Stimulated activated memory B cell treated with anti-CD40 and anti-IgM and Interleukin-4, amounts not matched to agents 10 μg/mL and 1 μg/mL and 100 μg/mL, for 72 hours (primary cell): ENCODE measurements around the gene TGFBR3.

ENCODE experiments used
- ATAC-seq: fragments of 150-1000 bp; cut with Tn5 transposase; 2 replicates; pipeline ENCODE4 v1.10.0; 2021
- H3K27ac Mint-ChIP-seq: one replicate; pipeline ENCODE4 v1.8.0; 2022; ENCODE audit warnings: mild to moderate bottlenecking, mixed read lengths
- H3K27me3 Mint-ChIP-seq: one replicate; pipeline ENCODE4 v1.8.0; 2022; ENCODE audit warnings: mixed read lengths
- H3K36me3 Mint-ChIP-seq: one replicate; pipeline ENCODE4 v1.8.0; 2022; ENCODE audit warnings: mixed read lengths
- H3K4me1 Mint-ChIP-seq: one replicate; pipeline ENCODE4 v1.8.0; 2022; ENCODE audit warnings: mixed read lengths
- H3K4me3 Mint-ChIP-seq: one replicate; pipeline ENCODE4 v1.8.0; 2022; ENCODE audit warnings: mild to moderate bottlenecking, moderate library complexity, mixed read lengths
- H3K9me3 Mint-ChIP-seq: one replicate; pipeline ENCODE4 v1.8.0; 2022; ENCODE audit warnings: mixed read lengths

The TGFBR3 gene

DNA sequence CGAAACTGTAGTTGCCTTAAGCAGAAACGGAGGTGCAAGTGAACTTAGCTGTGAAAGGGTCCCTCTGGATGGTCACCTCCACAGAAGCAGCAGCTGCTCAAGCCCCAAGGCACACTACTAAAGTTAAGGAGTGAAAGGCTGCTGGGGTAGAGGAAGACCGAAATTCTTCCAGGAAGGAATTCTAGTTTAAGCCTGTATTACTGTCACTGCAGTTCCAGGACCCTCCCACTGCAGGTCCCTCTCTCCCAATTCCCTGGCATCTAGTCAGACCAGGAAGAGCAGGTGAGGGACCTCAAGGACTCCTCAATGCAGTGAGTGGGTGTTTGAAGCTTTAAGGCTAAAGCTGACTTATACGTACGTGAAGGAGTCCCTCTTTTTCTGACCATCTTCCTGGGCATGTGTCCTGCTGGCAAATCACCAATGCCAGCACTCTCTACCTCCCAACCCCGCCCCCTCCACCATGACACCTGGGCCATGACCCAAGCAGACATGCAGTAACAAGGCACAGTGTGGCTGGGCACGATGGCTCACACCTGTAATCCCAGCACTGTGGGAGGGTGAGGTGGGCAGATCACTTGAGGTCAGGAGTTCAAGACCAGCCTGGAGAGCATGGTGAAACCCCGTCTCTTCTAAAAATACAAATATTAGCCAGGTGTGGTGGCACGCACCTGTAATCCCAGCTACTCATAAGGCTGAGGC, 57.2 kb downstream of the TGFBR3 start:
- Mint-ChIP-seq H3K36me3 (no peaks in the 10 kb centered on the region), H3K27ac (no peak overlapping the region), H3K4me1 (no peaks in the 10 kb centered on the region), H3K9me3 (no peaks in the 10 kb centered on the region), H3K27me3 (no peaks in the 10 kb centered on the region), H3K4me3 (no peak overlapping the region)
- no peak for ATAC-seq

DNA sequence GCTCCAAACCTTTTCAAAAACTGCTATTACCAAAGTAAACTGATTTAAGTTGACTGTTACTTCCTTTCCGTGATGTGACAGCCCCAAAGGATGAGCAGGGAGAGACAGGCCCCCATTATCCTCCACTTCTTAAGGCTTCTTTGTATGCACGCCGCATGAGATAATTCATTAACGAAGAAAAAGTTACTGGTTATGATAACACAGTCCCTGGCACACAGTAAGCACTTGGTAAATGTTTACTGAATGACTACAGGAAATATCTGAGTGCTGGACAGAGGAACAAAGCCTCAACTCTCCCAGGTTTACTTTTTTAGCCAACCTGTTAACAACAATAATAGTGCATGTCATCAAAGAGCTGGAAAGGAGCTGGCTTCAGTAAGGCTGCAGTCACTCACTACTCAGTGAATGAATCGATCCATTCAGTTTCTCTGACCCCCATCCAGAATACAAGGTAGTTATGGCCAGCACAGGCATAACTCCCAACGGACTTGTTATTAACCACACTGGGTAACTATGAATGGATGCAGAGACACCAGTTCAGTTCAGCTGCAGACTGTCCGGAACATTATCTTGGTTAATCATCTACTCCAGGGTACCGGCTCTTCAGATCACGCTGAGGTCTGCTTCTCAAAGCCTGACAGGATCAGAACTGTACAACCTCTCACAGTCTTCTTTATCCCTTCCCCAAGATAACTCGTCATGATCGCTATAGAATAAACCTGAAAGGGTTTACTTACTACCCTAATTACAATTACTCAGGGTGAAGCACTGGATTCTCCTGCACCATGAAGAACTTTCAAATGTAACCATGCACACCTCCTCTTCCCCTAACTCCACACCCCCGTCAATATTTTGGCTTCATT, 58.3 kb downstream of the TGFBR3 start:
- Mint-ChIP-seq H3K4me1 (no peaks in the 10 kb centered on the region), H3K36me3 (no peaks in the 10 kb centered on the region), H3K9me3 (no peaks in the 10 kb centered on the region), H3K27me3 (no peaks in the 10 kb centered on the region), H3K27ac (no peak overlapping the region), H3K4me3 (no peak overlapping the region)
- no peak for ATAC-seq

GRCh38 chr1:91827087-91827458, 58.9 kb downstream of the TGFBR3 start:
- ATAC-seq: no peak
- no peak overlapping the region for H3K4me3 Mint-ChIP-seq
- no peaks in the 10 kb centered on the region for H3K36me3 Mint-ChIP-seq
- no peak overlapping the region for H3K27ac Mint-ChIP-seq
- no peaks in the 10 kb centered on the region for H3K4me1 Mint-ChIP-seq
- no peaks in the 10 kb centered on the region for H3K27me3 Mint-ChIP-seq
- no peaks in the 10 kb centered on the region for H3K9me3 Mint-ChIP-seq

GRCh38 chr1:91826649-91827048, 59.3 kb downstream of the TGFBR3 start:
- Mint-ChIP-seq H3K27me3 (no peaks in the 10 kb centered on the region), H3K9me3 (no peaks in the 10 kb centered on the region), H3K36me3 (no peaks in the 10 kb centered on the region), H3K27ac (no peak overlapping the region), H3K4me1 (no peaks in the 10 kb centered on the region), H3K4me3 (no peak overlapping the region)
- no peak for ATAC-seq

DNA sequence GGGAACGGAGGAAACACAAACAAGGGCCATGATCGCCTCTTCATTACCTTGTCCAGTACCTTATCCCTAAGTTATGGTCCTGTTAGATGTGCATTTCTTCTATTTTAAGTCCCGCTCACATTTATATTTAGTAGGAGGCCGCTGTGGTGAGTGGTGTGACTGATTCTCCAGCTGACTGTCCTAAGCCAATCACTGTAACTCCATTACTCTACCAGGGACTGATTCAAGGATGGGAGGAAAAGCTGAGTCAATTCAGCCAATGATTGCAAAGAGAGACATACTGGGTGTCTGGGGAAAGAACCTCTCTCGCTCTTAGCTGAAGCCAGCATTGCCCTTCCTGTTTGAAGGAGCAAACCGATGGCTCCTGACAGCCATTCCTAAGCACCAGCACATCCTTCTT, 59.7 kb downstream of the TGFBR3 start:
- H3K27ac Mint-ChIP-seq: no peak overlapping the region

GRCh38 chr1:91821126-91821868, 64.7 kb downstream of the TGFBR3 start:
- no peak overlapping the region for H3K27ac Mint-ChIP-seq
- H3K4me3 Mint-ChIP-seq: no peak overlapping the region
- no peaks in the 10 kb centered on the region for H3K4me1 Mint-ChIP-seq
- ATAC-seq: no peak
- H3K27me3 Mint-ChIP-seq: no peaks in the 10 kb centered on the region
- no peaks in the 10 kb centered on the region for H3K36me3 Mint-ChIP-seq
- no peaks in the 10 kb centered on the region for H3K9me3 Mint-ChIP-seq

More for the DNA sequence above, 59.7 kb downstream of the TGFBR3 start:
- Mint-ChIP-seq H3K27me3 (no peaks in the 10 kb centered on the region), H3K36me3 (no peaks in the 10 kb centered on the region), H3K9me3 (no peaks in the 10 kb centered on the region), H3K4me1 (no peaks in the 10 kb centered on the region), H3K4me3 (no peak overlapping the region)
- no peak for ATAC-seq

- Mint-ChIP-seq H3K9me3 (no peaks in the 10 kb centered on the region), H3K36me3 (no peaks in the 10 kb centered on the region), H3K4me3 (no peak overlapping the region), H3K27me3 (peaks cover 6% of the 10 kb centered on the region), H3K27ac (no peak overlapping the region), H3K4me1 (no peaks in the 10 kb centered on the region)
- ATAC-seq: no peak
Observed at GRCh38 chr1:91819038-91819788, 66.7 kb downstream of the TGFBR3 start.

DNA sequence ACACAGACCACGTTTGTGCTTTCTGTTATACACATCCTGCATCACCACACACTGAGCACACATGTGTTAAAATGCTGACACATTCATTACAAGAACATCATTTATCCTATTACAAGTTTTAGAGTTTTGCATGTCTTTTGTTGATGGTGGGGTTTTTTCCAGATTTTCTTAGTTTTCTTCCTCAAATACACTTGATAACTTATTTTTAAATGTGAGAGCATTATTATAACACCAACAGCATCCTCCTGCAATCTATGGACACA, 67.3 kb downstream of the TGFBR3 start:
- Mint-ChIP-seq H3K9me3 (no peaks in the 10 kb centered on the region), H3K36me3 (no peaks in the 10 kb centered on the region), H3K4me1 (no peaks in the 10 kb centered on the region), H3K4me3 (no peak overlapping the region), H3K27me3 (peaks cover 9% of the 10 kb centered on the region), H3K27ac (no peak overlapping the region)
- no peak for ATAC-seq

DNA sequence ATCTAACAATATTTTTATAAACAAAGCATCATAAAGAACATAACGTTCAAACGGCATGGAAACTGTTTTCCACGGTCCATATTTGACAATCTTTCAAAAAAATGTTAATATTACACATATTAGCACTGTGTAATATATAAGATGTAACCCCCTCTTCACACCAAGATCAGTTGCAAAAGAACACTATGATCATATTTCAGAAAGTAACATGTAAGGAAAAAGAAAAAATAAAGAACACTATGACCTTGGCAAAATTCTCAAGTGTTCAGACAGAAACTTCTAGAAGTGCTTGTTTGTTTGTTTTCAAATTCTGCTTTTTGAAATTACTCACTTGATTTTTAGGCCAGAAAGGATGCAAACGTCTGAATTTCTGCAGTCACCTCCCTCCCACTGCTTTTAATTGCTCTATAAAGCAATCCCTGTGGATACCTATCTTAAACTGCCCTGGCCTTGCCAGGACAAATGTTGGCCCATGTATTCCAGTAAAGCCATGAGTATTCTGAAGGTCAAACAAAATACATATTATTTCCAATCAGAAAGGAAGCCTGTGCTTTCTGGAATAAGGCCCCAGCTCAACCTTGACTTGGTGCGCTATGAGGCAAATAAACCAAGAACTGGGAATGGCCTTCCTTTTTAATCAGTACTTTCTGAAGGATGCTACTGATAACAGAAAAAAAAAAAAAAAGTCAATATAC, 68.6 kb downstream of the TGFBR3 start:
- H3K36me3 Mint-ChIP-seq: no peaks in the 10 kb centered on the region
- no peaks in the 10 kb centered on the region for H3K9me3 Mint-ChIP-seq
- H3K27me3 Mint-ChIP-seq: peaks cover 9% of the 10 kb centered on the region
- no peak overlapping the region for H3K27ac Mint-ChIP-seq
- H3K4me3 Mint-ChIP-seq: no peak overlapping the region
- ATAC-seq: no peak
- H3K4me1 Mint-ChIP-seq: no peaks in the 10 kb centered on the region

DNA sequence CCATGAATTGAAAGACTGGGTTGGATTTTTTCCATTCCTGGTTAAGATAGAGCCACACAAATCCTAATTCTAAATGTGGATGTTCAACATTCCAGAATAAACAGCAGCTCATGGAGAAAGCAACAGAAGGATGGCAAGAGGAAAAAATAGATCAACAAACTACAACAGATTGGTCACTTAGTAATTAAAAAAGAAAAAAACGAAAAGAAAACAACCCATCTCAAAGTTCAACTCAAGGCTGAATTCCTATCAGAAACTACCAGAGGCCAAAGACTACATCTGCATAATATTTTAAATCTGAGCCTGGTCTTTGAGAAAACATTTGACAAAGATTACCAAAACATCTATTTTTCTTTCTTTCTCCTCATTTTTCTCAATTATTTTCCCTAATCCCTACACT, 69.9 kb downstream of the TGFBR3 start:
- H3K27ac Mint-ChIP-seq: no peak overlapping the region
- H3K36me3 Mint-ChIP-seq: no peaks in the 10 kb centered on the region
- peaks cover 9% of the 10 kb centered on the region for H3K27me3 Mint-ChIP-seq
- H3K9me3 Mint-ChIP-seq: no peaks in the 10 kb centered on the region
- no peak overlapping the region for H3K4me3 Mint-ChIP-seq
- H3K4me1 Mint-ChIP-seq: no peaks in the 10 kb centered on the region
- ATAC-seq: no peak

DNA sequence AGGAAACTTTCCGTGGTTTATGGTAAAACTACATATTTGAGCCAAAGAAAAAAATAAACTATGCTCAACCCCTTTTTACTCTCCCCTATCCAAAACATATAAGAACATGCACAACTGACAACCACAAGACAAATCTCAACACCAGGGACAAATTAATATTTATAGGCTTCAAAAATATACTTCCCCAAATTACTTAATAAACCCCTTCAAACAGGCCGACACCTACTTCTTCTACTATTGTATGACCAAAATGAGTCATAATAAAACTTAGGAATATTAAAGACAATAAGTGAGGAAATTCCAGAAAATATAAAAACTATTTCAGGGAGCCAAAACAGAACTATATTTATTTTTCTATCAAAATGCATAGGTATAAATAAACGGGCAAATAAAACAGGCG, 71.5 kb downstream of the TGFBR3 start:
- no peak overlapping the region for H3K4me3 Mint-ChIP-seq

DNA sequence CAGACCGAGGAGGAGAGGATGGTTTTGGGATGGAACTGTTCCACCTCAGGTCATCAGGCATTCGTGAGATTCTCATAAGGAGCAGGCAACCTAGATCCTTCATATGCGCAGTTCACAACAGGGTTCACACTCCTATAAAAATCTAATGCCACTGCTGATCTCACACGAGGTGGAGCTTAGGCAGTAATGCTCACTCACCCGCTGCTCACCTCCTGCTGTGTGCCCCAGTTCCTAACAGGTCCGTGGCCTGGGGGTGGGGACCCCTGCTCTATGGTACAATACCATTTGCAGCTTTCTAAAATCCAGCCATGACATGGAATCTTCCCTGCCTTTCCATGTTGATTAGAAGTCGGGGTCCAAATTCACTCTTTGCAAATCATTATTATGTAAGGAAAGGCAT, 72.1 kb downstream of the TGFBR3 start:
- ATAC-seq: no peak
- Mint-ChIP-seq H3K27me3 (peaks cover 9% of the 10 kb centered on the region), H3K27ac (no peak overlapping the region), H3K4me3 (no peak overlapping the region), H3K36me3 (no peaks in the 10 kb centered on the region), H3K9me3 (no peaks in the 10 kb centered on the region), H3K4me1 (no peaks in the 10 kb centered on the region)

More for the DNA sequence above, 71.5 kb downstream of the TGFBR3 start:
- Mint-ChIP-seq H3K27me3 (peaks cover 9% of the 10 kb centered on the region), H3K4me1 (no peaks in the 10 kb centered on the region), H3K9me3 (no peaks in the 10 kb centered on the region), H3K27ac (no peak overlapping the region), H3K36me3 (no peaks in the 10 kb centered on the region)
- no peak for ATAC-seq

DNA sequence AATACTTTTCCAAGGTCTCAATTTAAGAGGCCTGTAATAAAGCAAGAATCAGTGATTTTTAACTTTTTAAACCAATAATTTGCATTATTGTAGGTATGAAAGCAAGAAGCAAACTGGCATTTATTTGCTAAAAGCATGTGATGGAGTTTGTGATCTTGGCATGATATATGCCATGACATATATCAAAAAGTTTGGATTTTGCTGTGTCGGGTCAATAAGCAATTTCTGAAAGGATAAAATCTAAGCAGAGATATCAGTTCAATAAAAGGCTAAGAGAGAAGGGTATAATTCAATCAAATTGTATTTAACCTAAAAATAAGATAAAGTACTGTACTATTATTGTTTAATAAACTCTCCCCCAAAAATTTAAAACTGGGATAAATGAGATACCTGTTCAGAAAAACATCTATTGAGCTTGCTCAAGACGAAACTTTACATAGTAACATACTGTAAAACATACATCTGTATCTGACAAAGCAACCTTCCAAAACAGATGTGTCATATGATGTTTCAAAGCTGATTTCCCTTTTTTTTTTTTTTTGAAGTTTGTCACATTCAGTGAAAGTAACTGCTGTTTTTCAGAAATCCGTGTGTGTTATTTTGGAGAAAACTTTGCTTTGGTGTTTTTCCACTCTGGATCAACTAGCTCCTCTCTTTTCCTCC, 74.5 kb downstream of the TGFBR3 start:
- H3K27me3 Mint-ChIP-seq: peaks cover 9% of the 10 kb centered on the region
- no peak overlapping the region for H3K4me3 Mint-ChIP-seq
- H3K4me1 Mint-ChIP-seq: no peaks in the 10 kb centered on the region
- H3K36me3 Mint-ChIP-seq: no peaks in the 10 kb centered on the region
- no peak overlapping the region for H3K27ac Mint-ChIP-seq
- no peak for ATAC-seq
- no peaks in the 10 kb centered on the region for H3K9me3 Mint-ChIP-seq

DNA sequence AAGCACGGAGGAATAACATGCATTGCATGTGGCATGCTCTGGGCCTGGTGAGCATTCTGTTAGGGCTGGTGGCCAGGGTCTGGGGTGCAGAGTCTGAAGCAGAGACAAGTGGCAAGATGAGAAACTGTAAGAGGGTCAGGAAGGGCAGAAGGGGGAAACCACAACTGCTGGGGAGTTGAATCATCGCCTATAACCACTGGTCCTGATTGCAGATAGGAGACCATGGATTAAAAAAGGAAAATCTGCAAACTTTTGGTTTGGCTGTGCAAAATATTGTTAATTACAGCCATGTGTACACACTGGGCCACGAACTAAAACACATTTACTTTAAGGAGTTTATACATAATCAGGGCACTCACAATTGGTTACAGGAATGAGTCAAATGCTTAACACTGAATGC, 76.6 kb downstream of the TGFBR3 start:
- ATAC-seq: no peak
- Mint-ChIP-seq H3K4me3 (no peak overlapping the region), H3K27me3 (peaks cover 4% of the 10 kb centered on the region), H3K27ac (no peak overlapping the region), H3K4me1 (peaks cover 3% of the 10 kb centered on the region), H3K9me3 (no peaks in the 10 kb centered on the region), H3K36me3 (no peaks in the 10 kb centered on the region)
